ENCODE results near the gene SERAC1. TPM values are rescaled to one million over a fixed set of nuclear protein-coding genes. Genes with fewer than 3 reads are reported as not detected.

The SERAC1 gene
- total RNA-seq, 1 experiment from 2014 or later: 7.6 TPM

- H2BK5ac ChIP-seq (ENCODE audit: insufficient read length, low read length): no peak overlapping the region
- H4K8ac ChIP-seq (replicated peaks; ENCODE audit: insufficient read length, low read depth, low read length): no peak overlapping the region
- no peak overlapping the region for H3K27ac ChIP-seq (ENCODE audit: insufficient read length, low read depth, low read length)
- TF ChIP-seq CTCF (conservative IDR thresholded peaks at IDR 0.05): no peak
- no peak overlapping the region for H2AFZ ChIP-seq (ENCODE audit: low read length)
- DNase-seq: no peak
- Mint-ChIP-seq H3K36me3 (ENCODE audit: insufficient read depth in 1 of 3, low read depth in 3 of 3) (no peaks in the 10 kb centered on the region; a peak in 4 of 7 replicates), H3K27ac (no peak overlapping the region), H3K27me3 (ENCODE audit: low read depth) (no peaks in the 10 kb centered on the region), H3K9me3 (no peaks in the 10 kb centered on the region; a peak in 1 of 5 replicates), H3K4me1 (no peaks in the 10 kb centered on the region), H3K4me3 (no peak overlapping the region)
- no peaks in the 10 kb centered on the region for H4K20me1 ChIP-seq (ENCODE audit: control insufficient read depth, insufficient read depth, insufficient read length)
- H2BK12ac ChIP-seq (ENCODE audit: insufficient read length, low read depth, low read length): no peak overlapping the region
- no peak overlapping the region for H2BK20ac ChIP-seq (ENCODE audit: low read depth, low read length, poor library complexity, severe bottlenecking)
- H3K27me3 ChIP-seq (ENCODE audit: insufficient read depth, low read length): no peaks in the 10 kb centered on the region
- H3K4ac ChIP-seq (ENCODE audit: low read depth, low read length): no peak overlapping the region
- H3K79me1 ChIP-seq (ENCODE audit: insufficient read depth, low read depth, low read length, poor library complexity, severe bottlenecking): no peaks in the 10 kb centered on the region
- H3K23ac ChIP-seq (ENCODE audit: insufficient read length, low read depth, low read length): no peak overlapping the region
- H4K91ac ChIP-seq (ENCODE audit: insufficient read length, low read depth, low read length): no peak overlapping the region
- H3K56ac ChIP-seq (ENCODE audit: insufficient read length, low read depth, low read length): no peak overlapping the region
- H2AK5ac ChIP-seq (ENCODE audit: insufficient read length, low read length): no peak overlapping the region
- H2BK120ac ChIP-seq (ENCODE audit: low read depth, low read length, poor library complexity, severe bottlenecking): no peak overlapping the region
- no peak overlapping the region for H2BK15ac ChIP-seq (ENCODE audit: low read depth, low read length)
- H3K23me2 ChIP-seq (ENCODE audit: insufficient read length, low read depth, low read length, poor library complexity, severe bottlenecking): no peaks in the 10 kb centered on the region
- no peaks in the 10 kb centered on the region for H3K4me1 ChIP-seq (ENCODE audit: insufficient read depth, low read length)
- H3K9me3 ChIP-seq (ENCODE audit: control insufficient read depth, low read depth, low read length): no peaks in the 10 kb centered on the region
- no peak overlapping the region for H3T11ph ChIP-seq (ENCODE audit: low read length)
- H3K4me2 ChIP-seq (ENCODE audit: insufficient read depth, insufficient read length, low read length): no peak overlapping the region
- no peak overlapping the region for H3K18ac ChIP-seq (ENCODE audit: insufficient read length, low read depth, low read length)
- H3K9ac ChIP-seq (ENCODE audit: extremely low read depth, insufficient read length, low read length): no peak overlapping the region
- WGBS (ENCODE audit: extremely low coverage, insufficient read length, low lambda C conversion rate): no CpG with 5 or more reads among the region's 4 CpGs
- no peak overlapping the region for H4K5ac ChIP-seq (ENCODE audit: insufficient read length, low read depth, low read length)
- no peaks in the 10 kb centered on the region for H3K79me2 ChIP-seq (ENCODE audit: insufficient read depth, low read length)
- H3K14ac ChIP-seq (ENCODE audit: insufficient read depth, low read length): no peak overlapping the region
Measured at GRCh38 chr6:158103228-158103627, 64.8 kb downstream of the SERAC1 start.

Data from H9 (cell line).